Non-pigmented ciliary epithelial cell (primary cell): ENCODE measurements around the gene OPN5.

ENCODE experiments used
- DNase-seq: peaks from one replicate; pipeline ENCODE4 v3.0.0-alpha.2; 2010; ENCODE audit warnings: low read depth

Gene OPN5

GRCh38 chr6:47862731-47863130, 80.9 kb downstream of the OPN5 start:
- no peak for DNase-seq

DNA sequence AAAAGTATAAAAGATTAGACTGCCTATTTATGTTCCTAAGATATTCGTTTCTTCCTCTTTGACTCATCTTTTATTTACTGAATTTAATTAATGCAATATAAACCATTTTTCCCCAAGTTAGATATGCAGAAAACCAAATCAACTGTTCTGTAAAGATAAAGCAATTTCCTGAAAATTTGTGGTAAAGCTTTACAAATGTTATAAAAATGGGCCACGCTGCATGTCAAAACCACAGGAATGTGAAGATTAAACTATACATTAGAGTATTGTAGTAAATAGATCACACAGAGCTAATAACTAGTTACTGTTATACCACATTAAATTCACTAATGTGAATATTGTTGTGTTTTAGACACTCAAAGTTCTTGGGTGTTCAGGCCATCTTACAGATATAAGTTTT, 83.4 kb downstream of the OPN5 start:
- DNase-seq = no peak

DNA sequence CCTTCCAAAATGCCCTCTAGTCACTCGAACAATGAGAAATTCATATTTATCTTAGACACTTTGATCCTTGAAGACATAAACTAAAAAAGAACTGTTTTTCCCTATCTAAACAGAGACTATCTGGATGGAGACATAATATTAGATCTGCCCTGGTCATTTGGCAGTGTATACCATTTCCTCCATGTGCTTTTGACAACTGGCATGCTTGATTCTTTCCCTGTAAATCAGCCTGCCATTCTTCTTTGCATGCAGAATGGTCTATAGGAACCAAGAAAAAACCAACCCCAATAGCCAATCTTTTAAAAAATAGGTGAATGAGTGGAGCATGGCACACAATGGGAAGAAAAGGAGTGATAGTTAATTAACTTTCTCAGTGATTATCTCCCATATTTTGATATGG, 93.8 kb downstream of the OPN5 start:
- DNase-seq = no peak
